Measurements from ENCODE around the gene SUV39H2. TPM values are rescaled to one million over a fixed set of nuclear protein-coding genes. Genes with fewer than 3 reads are reported as not detected.

SUV39H2 gene
- total RNA-seq, 2 donors from 2014 or later = 3.1 to 4.6 TPM

DNA sequence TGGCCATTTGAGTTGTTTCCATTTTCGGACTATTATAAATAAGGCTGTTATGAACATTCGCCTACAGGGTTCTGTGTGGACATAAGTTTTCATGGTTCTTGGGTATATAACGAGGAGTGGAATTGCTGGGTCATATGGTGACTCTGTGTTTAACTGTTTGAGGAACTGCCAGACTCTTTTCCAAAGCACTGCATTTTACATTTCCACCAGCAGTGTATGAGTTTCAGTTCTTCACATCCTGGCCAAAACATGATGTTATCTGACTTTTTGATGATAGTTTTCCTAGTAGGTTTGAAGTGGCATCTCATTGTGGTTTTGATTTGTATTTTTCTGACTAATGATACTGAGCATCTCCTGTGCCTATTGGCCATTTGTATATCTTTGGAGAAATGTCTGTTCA is 5.4 kb downstream of the SUV39H2 start:
- DNase-seq (no peak), ATAC-seq (no peak)

DNA sequence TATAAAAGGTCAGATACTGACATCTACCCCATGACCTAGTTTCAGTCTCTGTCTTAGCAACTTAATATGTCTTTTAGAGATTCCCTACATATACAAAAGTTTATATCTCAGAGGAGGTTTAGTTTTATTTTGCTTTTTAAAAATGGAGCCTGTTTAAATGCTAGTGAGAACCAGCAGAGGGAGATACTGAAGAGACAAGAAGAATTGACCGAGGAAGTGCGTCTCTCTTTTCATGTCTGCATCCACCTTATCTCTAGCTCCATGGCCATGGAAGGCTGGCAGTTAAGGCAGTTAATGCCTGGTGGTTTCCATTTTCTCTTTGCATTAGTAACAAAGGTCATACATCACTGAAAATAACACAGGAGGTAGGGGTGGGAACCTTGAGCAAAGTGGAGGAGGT is 10.7 kb downstream of the SUV39H2 start:
- Histone ChIP-seq H3K9me3 (no peaks in the 10 kb centered on the region), H3K4me3 (no peak overlapping the region), H3K36me3 (replicated peaks in 1 of 2; ENCODE audit: insufficient read depth in 1 of 2, low read depth in 2 of 2) (no peaks in the 10 kb centered on the region), H3K27me3 (no peaks in the 10 kb centered on the region), H3K4me1 (peaks cover 7% of the 10 kb centered on the region), H3K27ac (no peak overlapping the region)
- no peak for DNase-seq
- intact Hi-C loops (cut with DNase I) = no loop called here
- 87% methylated on average over 2 of the region's 2 CpGs for WGBS, 2 donors
- TF ChIP-seq, protein P1, sequence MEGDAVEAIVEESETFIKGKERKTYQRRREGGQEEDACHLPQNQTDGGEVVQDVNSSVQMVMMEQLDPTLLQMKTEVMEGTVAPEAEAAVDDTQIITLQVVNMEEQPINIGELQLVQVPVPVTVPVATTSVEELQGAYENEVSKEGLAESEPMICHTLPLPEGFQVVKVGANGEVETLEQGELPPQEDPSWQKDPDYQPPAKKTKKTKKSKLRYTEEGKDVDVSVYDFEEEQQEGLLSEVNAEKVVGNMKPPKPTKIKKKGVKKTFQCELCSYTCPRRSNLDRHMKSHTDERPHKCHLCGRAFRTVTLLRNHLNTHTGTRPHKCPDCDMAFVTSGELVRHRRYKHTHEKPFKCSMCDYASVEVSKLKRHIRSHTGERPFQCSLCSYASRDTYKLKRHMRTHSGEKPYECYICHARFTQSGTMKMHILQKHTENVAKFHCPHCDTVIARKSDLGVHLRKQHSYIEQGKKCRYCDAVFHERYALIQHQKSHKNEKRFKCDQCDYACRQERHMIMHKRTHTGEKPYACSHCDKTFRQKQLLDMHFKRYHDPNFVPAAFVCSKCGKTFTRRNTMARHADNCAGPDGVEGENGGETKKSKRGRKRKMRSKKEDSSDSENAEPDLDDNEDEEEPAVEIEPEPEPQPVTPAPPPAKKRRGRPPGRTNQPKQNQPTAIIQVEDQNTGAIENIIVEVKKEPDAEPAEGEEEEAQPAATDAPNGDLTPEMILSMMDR (IDR thresholded peaks at IDR 0.05) = no peak
- TF ChIP-seq POLR2A (IDR thresholded peaks at IDR 0.05) = no peak
- ATAC-seq = no peak

More for the DNA sequence above, 5.4 kb downstream of the SUV39H2 start:
- H3K4me1 ChIP-seq = peaks cover 17% of the 10 kb centered on the region
- TF ChIP-seq POLR2A (IDR thresholded peaks at IDR 0.05) = no peak
- TF ChIP-seq, protein P1 (IDR thresholded peaks at IDR 0.05) = no peak
- H3K27me3 ChIP-seq = no peaks in the 10 kb centered on the region
- no peak overlapping the region for H3K4me3 ChIP-seq
- H3K36me3 ChIP-seq (replicated peaks in 1 of 2; ENCODE audit: insufficient read depth in 1 of 2, low read depth in 2 of 2) = no peaks in the 10 kb centered on the region
- no peaks in the 10 kb centered on the region for H3K9me3 ChIP-seq
- H3K27ac ChIP-seq = no peak overlapping the region
- intact Hi-C loops (cut with DNase I) = no loop called here
- 93% methylated on average over 3 of the region's 3 CpGs for WGBS, 2 donors

- H3K27ac ChIP-seq = no peak overlapping the region
- no peaks in the 10 kb centered on the region for H3K9me3 ChIP-seq
- H3K36me3 ChIP-seq (replicated peaks in 1 of 2; ENCODE audit: insufficient read depth in 1 of 2, low read depth in 2 of 2) = no peaks in the 10 kb centered on the region
- TF ChIP-seq, protein P1 (IDR thresholded peaks at IDR 0.05) = no peak
- TF ChIP-seq POLR2A (IDR thresholded peaks at IDR 0.05) = no peak
- WGBS, 2 donors = 94 to 100% methylated on average over 1 of the region's 1 CpG
- intact Hi-C loops (cut with DNase I) = no loop called here
- DNase-seq = no peak
- H3K4me1 ChIP-seq = no peaks in the 10 kb centered on the region
- no peaks in the 10 kb centered on the region for H3K27me3 ChIP-seq
- no peak overlapping the region for H3K4me3 ChIP-seq
- ATAC-seq = no peak
These were observed 12.5 kb downstream of the SUV39H2 start for GRCh38 chr10:14891151-14891550.

- ATAC-seq (peak; percentile 60), DNase-seq (peak in 2 of 4 donors; percentile 23 to 28)
- intact Hi-C loops (cut with DNase I) = no loop called here
- H3K4me1 ChIP-seq = no peaks in the 10 kb centered on the region
- H3K9me3 ChIP-seq = no peaks in the 10 kb centered on the region
- no peaks in the 10 kb centered on the region for H3K27me3 ChIP-seq
- H3K36me3 ChIP-seq (replicated peaks in 1 of 2; ENCODE audit: insufficient read depth in 1 of 2, low read depth in 2 of 2) = peaks cover 0 to 12% of the 10 kb centered on the region in 2 donors
- WGBS, 2 donors = 32 to 38% methylated on average over 1 of the region's 1 CpG
- no peak overlapping the region for H3K4me3 ChIP-seq
- no peak overlapping the region for H3K27ac ChIP-seq
- no peak for TF ChIP-seq POLR2A (IDR thresholded peaks at IDR 0.05)
- TF ChIP-seq, protein P1 (IDR thresholded peaks at IDR 0.05) = peak in 6 of 7 experiments; percentile 28 to 57 (median 49)
These were observed 25.7 kb downstream of the SUV39H2 start for GRCh38 chr10:14904316-14904732.

- H3K27ac ChIP-seq = no peak overlapping the region
- ATAC-seq (no peak), DNase-seq (no peak)
- TF ChIP-seq, protein P1 (IDR thresholded peaks at IDR 0.05) = no peak
- TF ChIP-seq POLR2A (IDR thresholded peaks at IDR 0.05) = no peak
- H3K4me1 ChIP-seq = no peaks in the 10 kb centered on the region
- 91 to 99% methylated on average over 2 of the region's 2 CpGs for WGBS, 2 donors
- H3K9me3 ChIP-seq = no peaks in the 10 kb centered on the region
- H3K4me3 ChIP-seq = no peak overlapping the region
- peaks cover 0 to 12% of the 10 kb centered on the region in 2 donors for H3K36me3 ChIP-seq (replicated peaks in 1 of 2; ENCODE audit: insufficient read depth in 1 of 2, low read depth in 2 of 2)
- intact Hi-C loops (cut with DNase I) = no loop called here
- no peaks in the 10 kb centered on the region for H3K27me3 ChIP-seq
These were observed 26.2 kb downstream of the SUV39H2 start for GRCh38 chr10:14904864-14905263.

All from body of pancreas (tissue), 4 donors.